Keratinocyte (primary cell): ENCODE measurements around the gene ASAP3. TPM values are rescaled to one million over a fixed set of nuclear protein-coding genes. Genes with fewer than 3 reads are reported as not detected.

Experiments
- DNase-seq: peaks from one replicate; pipeline ENCODE4 v3.0.0-alpha.2; 2011; ENCODE audit warnings: low read depth, missing footprints, low spot score
- FAIRE-seq: peaks from 2 replicates; lab custom pipeline; 2011; peaks lifted over from hg19 to GRCh38; lab: Jason Lieb, UNC
- H2AFZ ChIP-seq: 2 replicates; pipeline ENCODE4 v1.6.0; 2012; ENCODE audit warnings: low read length, control low read depth, inconsistent platforms; ENCODE audit not compliant: control insufficient read depth
- H3K27ac ChIP-seq: 2 replicates; pipeline ENCODE4 v1.5.1; 2011; ENCODE audit warnings: low read length; ENCODE audit not compliant: control insufficient read depth, insufficient read depth
- H3K27me3 ChIP-seq: 3 replicates; pipeline ENCODE4 v1.6.0; 2011; ENCODE audit warnings: low read length; ENCODE audit not compliant: control insufficient read depth, insufficient read depth; ENCODE audit errors: extremely low read depth
- H3K36me3 ChIP-seq, 2 experiments: 2 replicates in 1 of 2; 3 replicates in 1 of 2; pipeline ENCODE4 v1.5.1; 2011; ENCODE audit warnings: low read length in 2 of 2, mild to moderate bottlenecking in 1 of 2; ENCODE audit not compliant: control insufficient read depth in 2 of 2, insufficient read depth in 2 of 2; ENCODE audit errors: extremely low read depth in 1 of 2
- H3K4me1 ChIP-seq: 3 replicates; pipeline ENCODE4 v1.5.1; 2011; ENCODE audit warnings: low read length; ENCODE audit not compliant: control insufficient read depth, insufficient read depth; ENCODE audit errors: extremely low read depth
- H3K4me2 ChIP-seq: 3 replicates; pipeline ENCODE4 v1.6.0; 2011; ENCODE audit warnings: low read depth, low read length; ENCODE audit not compliant: control insufficient read depth, insufficient read depth; ENCODE audit errors: extremely low read depth
- H3K4me3 ChIP-seq, 3 experiments: fragments of 200-600 bp in 1 of 3; sonication (generic) in 1 of 3; 2 replicates in 2 of 3; 3 replicates in 1 of 3; pipeline ENCODE4 v1.5.1; 2011 to 2016; ENCODE audit warnings: low read length in 3 of 3, mild to moderate bottlenecking in 3 of 3, control low read depth in 2 of 3, inconsistent platforms in 1 of 3, low read depth in 1 of 3, mixed read lengths in 1 of 3, mixed run types in 1 of 3, moderate library complexity in 1 of 3; ENCODE audit not compliant: control insufficient read depth in 2 of 3, insufficient read depth in 2 of 3; ENCODE audit errors: extremely low read depth in 1 of 3
- H3K79me2 ChIP-seq: 2 replicates; pipeline ENCODE4 v1.6.0; 2012; ENCODE audit warnings: low read length; ENCODE audit not compliant: control insufficient read depth, insufficient read depth
- H3K9ac ChIP-seq: 3 replicates; pipeline ENCODE4 v1.6.0; 2011; ENCODE audit warnings: low read length; ENCODE audit not compliant: control insufficient read depth, insufficient read depth; ENCODE audit errors: extremely low read depth
- H3K9me1 ChIP-seq: 3 replicates; pipeline ENCODE4 v1.6.0; 2011; ENCODE audit warnings: low read length; ENCODE audit not compliant: control insufficient read depth, insufficient read depth; ENCODE audit errors: extremely low read depth
- H3K9me3 ChIP-seq: 2 replicates; pipeline ENCODE4 v1.5.1; 2012; ENCODE audit warnings: low read depth, low read length; ENCODE audit not compliant: control insufficient read depth
- H4K20me1 ChIP-seq: 3 replicates; pipeline ENCODE4 v1.6.0; 2011; ENCODE audit warnings: low read length; ENCODE audit not compliant: control insufficient read depth, insufficient read depth; ENCODE audit errors: extremely low read depth
- EZH2 ChIP-seq: IDR thresholded peaks from one replicate; pipeline ENCODE4 v1.6.1; 2012; ENCODE audit warnings: inconsistent platforms, mild to moderate bottlenecking, low read length, moderate library complexity
- dilution Hi-C: fragments of 300-500 bp; cut with MboI; formaldehyde crosslinking; loops from one replicate; pipeline ENCODE4 v1.7.0; 2020; ENCODE audit warnings: low sequenced_read_pairs; ENCODE audit not compliant: extremely low pct_ligation_motif_present
- polyA plus RNA-seq, 5 experiments: library from polyadenylated mRNA; depleted of rRNA in 3 of 5; stranded (reverse) in 3 of 5; stranded (forward) in 1 of 5; unstranded in 1 of 5; fragments of >200 nt; gene quantifications; 1 replicate in 1 of 5; 2 replicates in 3 of 5; 3 replicates in 1 of 5; pipeline versions ENCODE4 v1.2.1 to v1.2.3, GENCODE V29; 2011 to 2012; ENCODE audit warnings: missing spikeins in 2 of 5, low read depth in 1 of 5, low replicate concordance in 1 of 5
- TF ChIP-seq, protein P1 (sequence below), 3 experiments: IDR thresholded peaks in 1 of 3; conservative IDR thresholded peaks in 1 of 3; optimal IDR thresholded peaks in 1 of 3; 2 replicates in 2 of 3; 3 replicates in 1 of 3; pipeline versions ENCODE3 to v1.5.1; 2011; ENCODE audit warnings: low read length in 3 of 3, mild to moderate bottlenecking in 3 of 3, moderate library complexity in 2 of 3, control low read depth in 1 of 3, inconsistent platforms in 1 of 3; ENCODE audit not compliant: insufficient read depth in 2 of 3; ENCODE audit errors: extremely low read depth in 1 of 3

ASAP3 gene
- polyA plus RNA-seq, 1 donor (not counting 4 experiments of a cell fraction or from before 2014, with no cell fraction given), result 11.4 TPM

DNA sequence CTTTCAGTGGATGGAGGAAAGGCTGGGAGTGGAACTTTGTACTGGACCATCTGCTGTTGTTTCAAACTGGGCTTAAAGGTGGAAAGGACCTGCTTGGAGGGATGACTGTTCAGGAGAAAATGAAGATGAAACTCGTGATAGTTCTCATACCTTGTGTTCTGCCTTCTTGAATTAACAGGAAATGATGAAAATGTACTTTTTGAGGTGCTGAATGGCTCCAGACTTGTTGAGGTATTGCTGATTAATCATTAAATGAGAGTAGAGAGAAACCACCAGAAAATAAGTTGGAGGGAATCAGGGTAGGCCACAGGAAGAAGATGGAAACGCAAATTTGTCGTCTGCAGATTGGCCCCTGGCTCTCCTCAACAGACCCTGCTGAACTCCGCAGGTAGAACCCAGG, 88.1 kb downstream of the ASAP3 start:
- Histone ChIP-seq H3K9me1 (no peaks in the 10 kb centered on the region), H2AFZ (no peak overlapping the region), H3K4me1 (peaks cover 3% of the 10 kb centered on the region), H3K27me3 (no peaks in the 10 kb centered on the region), H3K4me2 (no peak overlapping the region), H3K9ac (no peak overlapping the region), H3K36me3 (no peaks in the 10 kb centered on the region), H4K20me1 (no peaks in the 10 kb centered on the region), H3K79me2 (no peaks in the 10 kb centered on the region), H3K4me3 (no peak overlapping the region), H3K27ac (no peak overlapping the region), H3K9me3 (no peaks in the 10 kb centered on the region)
- FAIRE-seq, result peak; percentile 13
- DNase-seq, result no peak
- no peak for TF ChIP-seq EZH2
- TF ChIP-seq, protein P1, sequence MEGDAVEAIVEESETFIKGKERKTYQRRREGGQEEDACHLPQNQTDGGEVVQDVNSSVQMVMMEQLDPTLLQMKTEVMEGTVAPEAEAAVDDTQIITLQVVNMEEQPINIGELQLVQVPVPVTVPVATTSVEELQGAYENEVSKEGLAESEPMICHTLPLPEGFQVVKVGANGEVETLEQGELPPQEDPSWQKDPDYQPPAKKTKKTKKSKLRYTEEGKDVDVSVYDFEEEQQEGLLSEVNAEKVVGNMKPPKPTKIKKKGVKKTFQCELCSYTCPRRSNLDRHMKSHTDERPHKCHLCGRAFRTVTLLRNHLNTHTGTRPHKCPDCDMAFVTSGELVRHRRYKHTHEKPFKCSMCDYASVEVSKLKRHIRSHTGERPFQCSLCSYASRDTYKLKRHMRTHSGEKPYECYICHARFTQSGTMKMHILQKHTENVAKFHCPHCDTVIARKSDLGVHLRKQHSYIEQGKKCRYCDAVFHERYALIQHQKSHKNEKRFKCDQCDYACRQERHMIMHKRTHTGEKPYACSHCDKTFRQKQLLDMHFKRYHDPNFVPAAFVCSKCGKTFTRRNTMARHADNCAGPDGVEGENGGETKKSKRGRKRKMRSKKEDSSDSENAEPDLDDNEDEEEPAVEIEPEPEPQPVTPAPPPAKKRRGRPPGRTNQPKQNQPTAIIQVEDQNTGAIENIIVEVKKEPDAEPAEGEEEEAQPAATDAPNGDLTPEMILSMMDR (optimal IDR thresholded peaks at IDR 0.05 in 1 of 3, IDR thresholded peaks at IDR 0.05 in 1 of 3, conservative IDR thresholded peaks at IDR 0.05 in 1 of 3; ENCODE audit: extremely low read depth in 1 of 3, insufficient read depth in 2 of 3, low read length in 3 of 3), result no peak
- dilution Hi-C loops, result no loop called here

DNA sequence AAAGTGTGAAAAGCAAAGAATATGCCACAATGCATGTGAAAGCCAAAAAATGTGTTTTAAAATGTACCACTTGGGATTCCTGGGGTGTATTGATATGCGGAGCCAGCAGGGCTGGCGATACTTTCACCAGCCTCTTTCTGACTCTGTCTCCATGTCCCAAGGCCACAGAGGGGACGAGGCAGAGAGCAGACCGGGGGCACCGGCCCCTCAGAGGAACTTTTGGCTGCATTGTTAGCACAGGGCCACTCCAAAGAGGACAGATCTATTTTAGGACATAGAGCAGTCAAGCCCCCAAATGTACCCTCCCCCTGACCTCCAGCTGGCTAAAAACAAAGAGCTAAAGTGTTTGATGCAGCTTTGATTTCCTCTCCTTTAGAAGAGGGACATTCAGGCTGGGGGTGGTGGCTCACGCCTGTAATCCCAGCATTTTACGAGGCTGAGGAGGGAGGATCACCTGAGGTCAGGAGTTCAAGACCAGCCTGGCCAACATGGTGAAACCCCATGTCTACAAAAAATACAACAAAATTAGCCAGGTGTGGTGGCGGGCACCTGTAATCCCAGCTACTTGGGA, 88.7 kb downstream of the ASAP3 start:
- Histone ChIP-seq H3K27ac (no peak overlapping the region), H3K79me2 (no peaks in the 10 kb centered on the region)

More for the DNA sequence above, 88.7 kb downstream of the ASAP3 start:
- TF ChIP-seq EZH2, result no peak
- TF ChIP-seq, protein P1 (optimal IDR thresholded peaks at IDR 0.05 in 1 of 3, IDR thresholded peaks at IDR 0.05 in 1 of 3, conservative IDR thresholded peaks at IDR 0.05 in 1 of 3; ENCODE audit: extremely low read depth in 1 of 3, insufficient read depth in 2 of 3, low read length in 3 of 3), result no peak
- dilution Hi-C loops, result no loop called here
- no peak for FAIRE-seq
- no peaks in the 10 kb centered on the region for H3K9me1 ChIP-seq
- no peak overlapping the region for H3K9ac ChIP-seq
- no peak overlapping the region for H3K4me3 ChIP-seq
- H3K4me1 ChIP-seq, result peaks cover 3% of the 10 kb centered on the region
- H3K36me3 ChIP-seq, result no peaks in the 10 kb centered on the region
- no peak for DNase-seq
- no peaks in the 10 kb centered on the region for H3K27me3 ChIP-seq
- no peaks in the 10 kb centered on the region for H4K20me1 ChIP-seq
- no peak overlapping the region for H2AFZ ChIP-seq
- no peak overlapping the region for H3K4me2 ChIP-seq
- no peaks in the 10 kb centered on the region for H3K9me3 ChIP-seq
